Neural cell (in vitro differentiated cells): ENCODE data around the gene TRIOBP.

Source experiments
- CTCF ChIP-seq: fragments of 450-650 bp; IDR thresholded peaks from 2 replicates; pipeline ENCODE4 v1.5.1; 2014; ENCODE audit warnings: antibody characterized with exemption, mild to moderate bottlenecking, moderate library complexity; ENCODE audit not compliant: poor library complexity, severe bottlenecking
- POLR2AphosphoS5 ChIP-seq: IDR thresholded peaks from 2 replicates; pipeline ENCODE4 v1.6.1; 2012
- REST ChIP-seq: IDR thresholded peaks from 2 replicates; pipeline ENCODE4 v1.6.1; 2012; ENCODE audit warnings: borderline replicate concordance

- TF ChIP-seq CTCF: no peak
- TF ChIP-seq REST: no peak
- TF ChIP-seq POLR2AphosphoS5: no peak
Observed at GRCh38 chr22:37647928-37648327, 48.9 kb upstream of the TRIOBP start.
